Panc1 (cell line): ENCODE data around the gene MDM2. TPM values are rescaled to one million over a fixed set of nuclear protein-coding genes. Genes with fewer than 3 reads are reported as not detected.

Experiments used
- ATAC-seq: fragments of 200-7000 bp; cut with Tn5 transposase; 2 replicates; pipeline ENCODE4 v1.9.1; 2020; ENCODE audit warnings: mild to moderate bottlenecking, moderate library complexity
- BruUV-seq: library from RNA; stranded (reverse); fragments of 400-500 nt; replicated peaks from 2 replicates; lab custom pipeline; 2021; lab: Mats Ljungman, UMichigan
- CTCF ChIA-PET: fragments of 300-600 bp; sonication (Branson Sonifier 250); formaldehyde crosslinking; loops from one replicate; lab custom pipeline; 2022; ENCODE audit warnings: antibody characterized with exemption; lab: Charles Lee
- POLR2A ChIA-PET: fragments of 300-600 bp; sonication (Branson Sonifier 250); formaldehyde crosslinking; loops from one replicate; lab custom pipeline; 2022; ENCODE audit warnings: antibody characterized with exemption; lab: Charles Lee
- DNase-seq: peaks from one replicate; pipeline ENCODE4 v3.0.0-alpha.2; 2010; ENCODE audit warnings: low read depth, low spot score
- H3K27ac ChIP-seq: 2 replicates; pipeline ENCODE4 v1.5.1; 2011; ENCODE audit warnings: mild to moderate bottlenecking, low read length, inconsistent platforms
- H3K27me3 ChIP-seq: fragments of 200-500 bp; sonication (Bioruptor generic); 2 replicates; pipeline ENCODE4 v1.6.0; 2014; ENCODE audit warnings: low read length, inconsistent platforms; ENCODE audit not compliant: control insufficient read depth, insufficient read depth
- H3K36me3 ChIP-seq: fragments of 200-500 bp; sonication (Bioruptor generic); 2 replicates; pipeline ENCODE4 v1.5.1; 2014; ENCODE audit warnings: inconsistent platforms, mild to moderate bottlenecking, low read length, moderate library complexity; ENCODE audit not compliant: control insufficient read depth, insufficient read depth
- H3K4me1 ChIP-seq: 2 replicates; pipeline ENCODE4 v1.5.1; 2011; ENCODE audit warnings: inconsistent platforms, mild to moderate bottlenecking, low read length, moderate library complexity; ENCODE audit not compliant: control insufficient read depth, insufficient read depth
- H3K4me3 ChIP-seq, 2 experiments: 2 replicates each; pipeline ENCODE4 v1.5.1; 2011 to 2012; ENCODE audit warnings: low read depth in 2 of 2, low read length in 2 of 2, mild to moderate bottlenecking in 2 of 2, inconsistent platforms in 1 of 2, moderate library complexity in 1 of 2
- H3K9me3 ChIP-seq: fragments of 200-500 bp; sonication (Bioruptor generic); 2 replicates; pipeline ENCODE4 v1.5.1; 2014; ENCODE audit warnings: low read depth, mild to moderate bottlenecking, inconsistent platforms, low read length, moderate library complexity; ENCODE audit not compliant: control insufficient read depth, insufficient read depth
- CTCF ChIP-seq: fragments of 450-650 bp; IDR thresholded peaks from 2 replicates; pipeline ENCODE4 v1.5.1; 2017; ENCODE audit warnings: mild to moderate bottlenecking
- POLR2AphosphoS5 ChIP-seq: IDR thresholded peaks from 2 replicates; pipeline ENCODE4 v1.6.1; 2012; ENCODE audit warnings: mild to moderate bottlenecking, low read depth, low read length, moderate library complexity
- REST ChIP-seq, 2 experiments: IDR thresholded peaks; 2 replicates each; pipeline ENCODE4 v1.6.1; 2011 to 2012; ENCODE audit warnings: low read depth in 2 of 2, control low read depth in 1 of 2, low read length in 1 of 2, mild to moderate bottlenecking in 1 of 2, moderate library complexity in 1 of 2; ENCODE audit not compliant: insufficient read depth in 1 of 2
- SIN3A ChIP-seq: IDR thresholded peaks from 2 replicates; pipeline ENCODE4 v1.6.1; 2012; ENCODE audit warnings: low read depth, mild to moderate bottlenecking, low read length, moderate library complexity, borderline replicate concordance; ENCODE audit not compliant: insufficient read depth
- TCF7L2 ChIP-seq: IDR thresholded peaks from 2 replicates; pipeline ENCODE4 v1.6.1; 2011; ENCODE audit warnings: mild to moderate bottlenecking, low read depth, low read length, inconsistent platforms
- in situ Hi-C: cut with HindIII; loops from 2 replicates; pipeline ENCODE4 v1.10.0; 2016; ENCODE audit warnings: low sequenced_read_pairs, low pct_unique_long_range_greater_than_20kb
- intact Hi-C: fragments of 100-400 bp; cut with micrococcal nuclease; formaldehyde crosslinking; loops from one replicate; pipeline ENCODE4 v1.10.0; 2022; ENCODE audit not compliant: unreplicated experiment
- total RNA-seq: library from RNA; stranded (reverse); gene quantifications from one replicate; pipeline ENCODE4 v1.2.1, GENCODE V29; 2021; ENCODE audit not compliant: unreplicated experiment

Gene MDM2
- total RNA-seq, 1 experiment from 2014 or later, result 101 TPM

GRCh38 chr12:68813242-68813593, 5.2 kb downstream of the MDM2 start:
- ChIA-PET CTCF (interaction anchor here (1.0 kb wide), 1 partner anchor 8 kb away, joined by 3 read pairs; no protein-coding TSS in a partner anchor), POLR2A (interaction anchor here (0.5 kb wide), 1 partner anchor 511 kb away, joined by 3 read pairs; no protein-coding TSS in a partner anchor)
- no TSS peak for BruUV-seq
- no peak for ATAC-seq
- H3K4me1 ChIP-seq, result peaks cover 8% of the 10 kb centered on the region
- no peaks in the 10 kb centered on the region for H3K27me3 ChIP-seq
- H3K4me3 ChIP-seq, result no peak overlapping the region
- H3K27ac ChIP-seq, result no peak overlapping the region
- in situ Hi-C loops (no loop called here), intact Hi-C loops (no loop called here)
- TF ChIP-seq TCF7L2, result no peak
- TF ChIP-seq CTCF, result no peak
- TF ChIP-seq SIN3A, result no peak
- no peak for TF ChIP-seq POLR2AphosphoS5
- TF ChIP-seq REST (IDR thresholded peaks at IDR 0.05; ENCODE audit: insufficient read depth in 1 of 2, low read depth in 2 of 2, low read length in 1 of 2), result no peak
- H3K36me3 ChIP-seq, result peaks cover 58% of the 10 kb centered on the region
- H3K9me3 ChIP-seq, result no peaks in the 10 kb centered on the region
- no peak for DNase-seq

- H3K36me3 ChIP-seq, result peaks cover 54% of the 10 kb centered on the region
- in situ Hi-C loops, result no loop called here
- intact Hi-C loops, result no loop called here
Observed at GRCh38 chr12:68814490-68815231, 6.7 kb downstream of the MDM2 start.

More at GRCh38 chr12:68814490-68815231, 6.7 kb downstream of the MDM2 start:
- Histone ChIP-seq H3K27me3 (no peaks in the 10 kb centered on the region), H3K9me3 (no peaks in the 10 kb centered on the region), H3K4me1 (peaks cover 8% of the 10 kb centered on the region), H3K27ac (no peak overlapping the region), H3K4me3 (no peak overlapping the region)
- BruUV-seq, result no TSS peak
- ChIA-PET CTCF (no interaction called here), POLR2A (no interaction called here)
- no peak for TF ChIP-seq SIN3A
- no peak for TF ChIP-seq TCF7L2
- TF ChIP-seq POLR2AphosphoS5, result no peak
- TF ChIP-seq REST (IDR thresholded peaks at IDR 0.05; ENCODE audit: insufficient read depth in 1 of 2, low read depth in 2 of 2, low read length in 1 of 2), result no peak
- no peak for TF ChIP-seq CTCF
- no peak for ATAC-seq
- DNase-seq, result no peak
